ENCODE results near the gene FRK. TPM values are rescaled to one million over a fixed set of nuclear protein-coding genes. Genes with fewer than 3 reads are reported as not detected.
"Not testable (repeated sequence)": the region's sequence is repeated elsewhere in the genome, so short reads cannot be mapped to it uniquely, and the experiment has no call there.

Gene FRK
- total and polyA plus RNA-seq, 5 experiments from 2014 or later: 0.01 to 0.08 TPM; not detected in 3

GRCh38 chr6:115976321-115976870, 84.3 kb downstream of the FRK start:
- Mint-ChIP-seq H3K9me3 (no peaks in the 10 kb centered on the region), H3K4me3 (no peak overlapping the region), H3K4me1 (no peaks in the 10 kb centered on the region), H3K27me3 (peaks cover 3 to 14% (median 6%) of the 10 kb centered on the region in 5 donors), H3K36me3 (no peaks in the 10 kb centered on the region), H3K27ac (no peak overlapping the region)
- DNase-seq (no peak), ATAC-seq (no peak)
- POLR2A ChIA-PET: no interaction called here

GRCh38 chr6:115972679-115973078, 88.0 kb downstream of the FRK start:
- H3K27me3 Mint-ChIP-seq: peaks cover 3 to 14% (median 8%) of the 10 kb centered on the region in 5 donors
- H3K9me3 Mint-ChIP-seq: no peaks in the 10 kb centered on the region
- no peaks in the 10 kb centered on the region for H3K36me3 Mint-ChIP-seq
- POLR2A ChIA-PET: no interaction called here
- DNase-seq: no peak
- no peak for ATAC-seq
- no peak overlapping the region for H3K4me3 Mint-ChIP-seq
- H3K4me1 Mint-ChIP-seq: no peaks in the 10 kb centered on the region
- no peak overlapping the region for H3K27ac Mint-ChIP-seq

DNA sequence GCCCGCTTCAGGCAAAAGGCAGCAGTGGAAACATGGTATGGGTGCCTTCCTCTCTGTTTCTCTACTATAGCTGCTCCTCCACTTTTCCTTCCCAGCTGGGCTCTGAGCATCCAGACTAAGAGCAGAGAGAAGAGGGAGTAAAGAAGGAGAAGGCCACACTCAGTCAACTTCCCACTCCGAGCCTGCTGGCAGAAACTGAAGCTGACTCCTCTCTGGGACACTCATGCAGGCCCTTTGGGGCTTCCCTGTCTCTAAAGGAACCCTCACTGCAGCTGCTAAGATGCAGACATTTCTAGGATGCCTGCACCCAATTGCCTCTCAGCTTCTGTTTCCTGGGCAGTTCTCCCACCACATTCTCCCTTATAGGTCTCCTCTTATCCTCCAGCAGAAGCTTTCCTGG, 88.9 kb downstream of the FRK start:
- Mint-ChIP-seq H3K4me1 (no peaks in the 10 kb centered on the region), H3K4me3 (peak overlapping the region in 1 of 10 donors; percentile 11), H3K27ac (no peak overlapping the region), H3K36me3 (no peaks in the 10 kb centered on the region), H3K27me3 (peaks cover 3 to 14% (median 8%) of the 10 kb centered on the region in 5 donors), H3K9me3 (no peaks in the 10 kb centered on the region)
- no peak for DNase-seq
- POLR2A ChIA-PET: no interaction called here
- ATAC-seq: no peak

DNA sequence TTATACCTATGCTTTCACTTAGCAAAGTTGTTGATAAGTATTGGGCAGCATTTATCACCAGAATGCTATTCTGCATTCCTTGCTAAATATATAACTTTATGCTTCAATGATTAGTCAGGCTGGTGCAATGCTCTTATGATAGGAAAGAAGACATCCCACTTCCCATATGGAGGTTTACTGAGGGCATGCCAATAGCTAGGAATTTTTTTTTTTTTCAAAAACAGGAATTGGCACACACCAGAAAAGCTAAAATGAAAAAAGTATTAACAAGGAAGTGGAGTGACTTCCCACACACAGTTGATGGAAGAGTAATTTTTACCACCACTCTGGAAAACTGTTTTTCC, 90.8 kb downstream of the FRK start:
- no peaks in the 10 kb centered on the region for H3K9me3 Mint-ChIP-seq
- ATAC-seq (no peak), DNase-seq (no peak)
- no peaks in the 10 kb centered on the region for H3K36me3 Mint-ChIP-seq
- H3K4me1 Mint-ChIP-seq: no peaks in the 10 kb centered on the region
- H3K27me3 Mint-ChIP-seq: peaks cover 2 to 14% (median 8%) of the 10 kb centered on the region in 5 donors
- H3K27ac Mint-ChIP-seq: no peak overlapping the region
- POLR2A ChIA-PET: no interaction called here
- H3K4me3 Mint-ChIP-seq: no peak overlapping the region

GRCh38 chr6:115969207-115969929, 91.3 kb downstream of the FRK start:
- no peak overlapping the region for H3K4me3 Mint-ChIP-seq
- peak overlapping the region in 1 of 10 donors; percentile 45 for H3K27ac Mint-ChIP-seq
- peaks cover 2 to 14% (median 5%) of the 10 kb centered on the region in 5 donors for H3K27me3 Mint-ChIP-seq
- POLR2A ChIA-PET: no interaction called here
- H3K36me3 Mint-ChIP-seq: no peaks in the 10 kb centered on the region
- no peak for DNase-seq
- no peaks in the 10 kb centered on the region for H3K9me3 Mint-ChIP-seq
- no peaks in the 10 kb centered on the region for H3K4me1 Mint-ChIP-seq
- no peak for ATAC-seq

- DNase-seq, POLR2A ChIA-PET, H3K9me3 Mint-ChIP-seq, H3K27ac Mint-ChIP-seq, H3K4me1 Mint-ChIP-seq, H3K4me3 Mint-ChIP-seq, H3K27me3 Mint-ChIP-seq, H3K36me3 Mint-ChIP-seq, ATAC-seq: not testable (repeated sequence)
Observed at GRCh38 chr6:115960286-115960685, 100.4 kb downstream of the FRK start.

GRCh38 chr6:115958958-115959357, 101.7 kb downstream of the FRK start:
- no peaks in the 10 kb centered on the region for H3K36me3 Mint-ChIP-seq
- POLR2A ChIA-PET: no interaction called here
- no peak overlapping the region for H3K4me3 Mint-ChIP-seq
- H3K9me3 Mint-ChIP-seq: peaks cover 0 to 2% (median 0%) of the 10 kb centered on the region in 9 donors
- H3K27ac Mint-ChIP-seq: no peak overlapping the region
- no peaks in the 10 kb centered on the region for H3K4me1 Mint-ChIP-seq
- DNase-seq (no peak), ATAC-seq (no peak)
- no peaks in the 10 kb centered on the region for H3K27me3 Mint-ChIP-seq

- no peaks in the 10 kb centered on the region for H3K4me1 Mint-ChIP-seq
- DNase-seq: no peak
- no peak for ATAC-seq
- no peaks in the 10 kb centered on the region for H3K27me3 Mint-ChIP-seq
- peaks cover 0 to 10% (median 2%) of the 10 kb centered on the region in 9 donors for H3K9me3 Mint-ChIP-seq
- H3K27ac Mint-ChIP-seq: no peak overlapping the region
- no peak overlapping the region for H3K4me3 Mint-ChIP-seq
- H3K36me3 Mint-ChIP-seq: no peaks in the 10 kb centered on the region
- POLR2A ChIA-PET: no interaction called here
Observed at GRCh38 chr6:115954740-115955139, 106.0 kb downstream of the FRK start.

DNA sequence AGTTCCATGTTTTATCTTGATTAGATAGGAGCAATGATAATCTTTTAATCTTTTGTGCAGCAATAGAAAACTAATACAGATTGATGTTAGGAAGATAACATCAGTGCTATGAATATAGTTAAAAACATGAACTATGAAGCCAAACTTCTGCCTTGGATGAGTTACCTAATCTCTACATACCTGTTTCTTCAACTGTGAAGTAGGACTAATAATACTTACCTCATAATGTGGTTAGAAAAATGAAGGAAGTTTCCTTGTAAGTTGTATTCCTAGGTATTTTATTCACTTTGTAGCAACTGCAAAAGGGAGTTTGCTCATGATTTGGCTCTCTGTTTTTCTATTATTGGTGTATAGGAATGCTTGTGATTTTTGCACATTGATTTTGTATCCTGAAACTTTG, 111.9 kb downstream of the FRK start:
- H3K27me3 Mint-ChIP-seq: peaks cover 0 to 2% (median 0%) of the 10 kb centered on the region in 5 donors
- no peak for ATAC-seq
- no peak overlapping the region for H3K27ac Mint-ChIP-seq
- H3K4me1 Mint-ChIP-seq: no peaks in the 10 kb centered on the region
- DNase-seq: no peak
- H3K36me3 Mint-ChIP-seq: no peaks in the 10 kb centered on the region
- peaks cover 0 to 18% (median 3%) of the 10 kb centered on the region in 9 donors for H3K9me3 Mint-ChIP-seq
- H3K4me3 Mint-ChIP-seq: no peak overlapping the region
- POLR2A ChIA-PET: no interaction called here

DNA sequence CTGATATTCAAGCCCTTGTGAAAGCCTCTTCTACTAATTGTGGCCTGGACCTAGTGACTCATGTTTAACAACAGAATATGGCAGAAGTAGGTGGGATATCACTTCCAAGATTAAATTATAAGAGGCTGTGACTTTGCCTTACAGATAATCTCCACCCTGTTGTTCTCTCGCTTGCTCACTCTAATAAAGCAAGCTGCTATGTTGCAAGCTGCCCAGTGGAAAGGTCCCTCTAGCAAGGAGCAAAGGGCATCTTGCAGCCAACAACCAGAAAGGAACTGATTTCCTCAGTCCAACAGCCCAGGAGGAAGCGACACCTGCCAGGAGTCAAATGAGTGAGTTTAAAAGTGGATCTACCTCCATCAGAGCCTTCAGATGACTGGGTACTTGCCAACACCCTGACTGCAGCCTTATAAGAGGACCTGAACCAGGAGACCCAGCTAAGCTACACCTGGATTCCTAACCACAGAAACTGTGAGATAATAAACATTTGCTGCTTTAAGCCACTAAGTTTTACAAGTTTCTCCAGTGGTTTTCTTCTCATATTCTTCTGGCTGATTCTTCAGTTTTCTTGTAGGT, 112.6 kb downstream of the FRK start:
- Mint-ChIP-seq H3K4me1 (no peaks in the 10 kb centered on the region), H3K27ac (peak overlapping the region in 1 of 10 donors; percentile 7)
- ATAC-seq: no peak

GRCh38 chr6:115945812-115946211, 114.9 kb downstream of the FRK start:
- Mint-ChIP-seq H3K4me1 (no peaks in the 10 kb centered on the region), H3K27ac (no peak overlapping the region), H3K27me3 (peaks cover 0 to 2% (median 0%) of the 10 kb centered on the region in 5 donors), H3K4me3 (no peak overlapping the region), H3K9me3 (peaks cover 0 to 21% (median 4%) of the 10 kb centered on the region in 9 donors), H3K36me3 (no peaks in the 10 kb centered on the region)
- DNase-seq: no peak
- POLR2A ChIA-PET: no interaction called here
- ATAC-seq: no peak

More for the DNA sequence above, 112.6 kb downstream of the FRK start:
- no peaks in the 10 kb centered on the region for H3K36me3 Mint-ChIP-seq
- DNase-seq: no peak
- H3K4me3 Mint-ChIP-seq: no peak overlapping the region
- POLR2A ChIA-PET: no interaction called here
- peaks cover 0 to 2% (median 0%) of the 10 kb centered on the region in 5 donors for H3K27me3 Mint-ChIP-seq
- H3K9me3 Mint-ChIP-seq: peaks cover 0 to 20% (median 4%) of the 10 kb centered on the region in 9 donors

- POLR2A ChIA-PET: no interaction called here
- H3K27me3 Mint-ChIP-seq: peaks cover 0 to 2% (median 0%) of the 10 kb centered on the region in 5 donors
- no peak overlapping the region for H3K4me3 Mint-ChIP-seq
- no peak for DNase-seq
- no peak for ATAC-seq
- H3K36me3 Mint-ChIP-seq: no peaks in the 10 kb centered on the region
- no peak overlapping the region for H3K27ac Mint-ChIP-seq
- no peaks in the 10 kb centered on the region for H3K4me1 Mint-ChIP-seq
- peaks cover 0 to 26% (median 6%) of the 10 kb centered on the region in 9 donors for H3K9me3 Mint-ChIP-seq
Observed at GRCh38 chr6:115945306-115945705, 115.4 kb downstream of the FRK start.

- DNase-seq, ATAC-seq, H3K27ac Mint-ChIP-seq, H3K4me3 Mint-ChIP-seq, H3K36me3 Mint-ChIP-seq, H3K27me3 Mint-ChIP-seq, POLR2A ChIA-PET, H3K4me1 Mint-ChIP-seq: not testable (repeated sequence)
- peaks cover 0 to 28% (median 6%) of the 10 kb centered on the region in 9 donors for H3K9me3 Mint-ChIP-seq
Observed at GRCh38 chr6:115944829-115945228, 115.9 kb downstream of the FRK start.

Data from naive thymus-derived CD8-positive, alpha-beta T cell (primary cell).